Neural crest cell (in vitro differentiated cells): ENCODE results near the gene TNC. TPM values are rescaled to one million over a fixed set of nuclear protein-coding genes. Genes with fewer than 3 reads are reported as not detected.

Source experiments
- DNase-seq: peaks from one replicate; pipeline ENCODE4 v3.0.0; 2021; ENCODE audit warnings: low read depth, mixed read lengths, low spot score
- H3K27ac Mint-ChIP-seq: one replicate; pipeline ENCODE4 v1.8.0; 2021; ENCODE audit warnings: mild to moderate bottlenecking, mixed read lengths; ENCODE audit not compliant: unreplicated experiment
- H3K27me3 Mint-ChIP-seq: 2 replicates; pipeline ENCODE4 v1.8.0; 2021; ENCODE audit warnings: low read depth, mild to moderate bottlenecking, mixed read lengths
- H3K36me3 Mint-ChIP-seq: 2 replicates; pipeline ENCODE4 v1.8.0; 2021; ENCODE audit warnings: low read depth, mild to moderate bottlenecking, mixed read lengths
- H3K4me1 Mint-ChIP-seq: 2 replicates; pipeline ENCODE4 v1.8.0; 2021; ENCODE audit warnings: mixed read lengths
- H3K4me3 Mint-ChIP-seq: one replicate; pipeline ENCODE4 v1.8.0; 2021; ENCODE audit warnings: mild to moderate bottlenecking, mixed read lengths
- H3K9me3 Mint-ChIP-seq: 2 replicates; pipeline ENCODE4 v1.8.0; 2021; ENCODE audit warnings: mixed read lengths
- total RNA-seq: library from RNA; stranded (reverse); gene quantifications from 2 replicates; pipeline ENCODE4 v1.2.1, GENCODE V29; 2021
- TF ChIP-seq, protein P1 (sequence below): fragments of 200-600 bp; sonication (generic); conservative IDR thresholded peaks from 2 replicates; pipeline ENCODE4 v1.5.0; 2021; ENCODE audit warnings: antibody characterized with exemption, mild to moderate bottlenecking

Gene TNC
- total RNA-seq, 1 donor from 2014 or later, result 0.30 TPM

GRCh38 chr9:114995681-114996221 lies 122.2 kb downstream of the TNC start:
- peaks cover 12% of the 10 kb centered on the region for H3K27me3 Mint-ChIP-seq
- no peaks in the 10 kb centered on the region for H3K9me3 Mint-ChIP-seq
- no peaks in the 10 kb centered on the region for H3K36me3 Mint-ChIP-seq
- DNase-seq, result no peak
- no peak overlapping the region for H3K27ac Mint-ChIP-seq
- H3K4me1 Mint-ChIP-seq, result no peaks in the 10 kb centered on the region
- TF ChIP-seq, protein P1, sequence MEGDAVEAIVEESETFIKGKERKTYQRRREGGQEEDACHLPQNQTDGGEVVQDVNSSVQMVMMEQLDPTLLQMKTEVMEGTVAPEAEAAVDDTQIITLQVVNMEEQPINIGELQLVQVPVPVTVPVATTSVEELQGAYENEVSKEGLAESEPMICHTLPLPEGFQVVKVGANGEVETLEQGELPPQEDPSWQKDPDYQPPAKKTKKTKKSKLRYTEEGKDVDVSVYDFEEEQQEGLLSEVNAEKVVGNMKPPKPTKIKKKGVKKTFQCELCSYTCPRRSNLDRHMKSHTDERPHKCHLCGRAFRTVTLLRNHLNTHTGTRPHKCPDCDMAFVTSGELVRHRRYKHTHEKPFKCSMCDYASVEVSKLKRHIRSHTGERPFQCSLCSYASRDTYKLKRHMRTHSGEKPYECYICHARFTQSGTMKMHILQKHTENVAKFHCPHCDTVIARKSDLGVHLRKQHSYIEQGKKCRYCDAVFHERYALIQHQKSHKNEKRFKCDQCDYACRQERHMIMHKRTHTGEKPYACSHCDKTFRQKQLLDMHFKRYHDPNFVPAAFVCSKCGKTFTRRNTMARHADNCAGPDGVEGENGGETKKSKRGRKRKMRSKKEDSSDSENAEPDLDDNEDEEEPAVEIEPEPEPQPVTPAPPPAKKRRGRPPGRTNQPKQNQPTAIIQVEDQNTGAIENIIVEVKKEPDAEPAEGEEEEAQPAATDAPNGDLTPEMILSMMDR, result no peak
- H3K4me3 Mint-ChIP-seq, result no peak overlapping the region

GRCh38 chr9:114994768-114995167 lies 123.2 kb downstream of the TNC start:
- H3K4me3 Mint-ChIP-seq, result no peak overlapping the region
- H3K4me1 Mint-ChIP-seq, result no peaks in the 10 kb centered on the region
- TF ChIP-seq, protein P1, result no peak
- no peaks in the 10 kb centered on the region for H3K9me3 Mint-ChIP-seq
- DNase-seq, result no peak
- H3K27me3 Mint-ChIP-seq, result peaks cover 13% of the 10 kb centered on the region
- H3K27ac Mint-ChIP-seq, result no peak overlapping the region
- H3K36me3 Mint-ChIP-seq, result no peaks in the 10 kb centered on the region

- TF ChIP-seq, protein P1, result no peak
- Mint-ChIP-seq H3K4me1 (no peaks in the 10 kb centered on the region), H3K36me3 (no peaks in the 10 kb centered on the region), H3K27me3 (peaks cover 26% of the 10 kb centered on the region), H3K9me3 (no peaks in the 10 kb centered on the region), H3K4me3 (no peak overlapping the region), H3K27ac (no peak overlapping the region)
- DNase-seq, result no peak
These were observed 126.1 kb downstream of the TNC start for GRCh38 chr9:114991861-114992260.

DNA sequence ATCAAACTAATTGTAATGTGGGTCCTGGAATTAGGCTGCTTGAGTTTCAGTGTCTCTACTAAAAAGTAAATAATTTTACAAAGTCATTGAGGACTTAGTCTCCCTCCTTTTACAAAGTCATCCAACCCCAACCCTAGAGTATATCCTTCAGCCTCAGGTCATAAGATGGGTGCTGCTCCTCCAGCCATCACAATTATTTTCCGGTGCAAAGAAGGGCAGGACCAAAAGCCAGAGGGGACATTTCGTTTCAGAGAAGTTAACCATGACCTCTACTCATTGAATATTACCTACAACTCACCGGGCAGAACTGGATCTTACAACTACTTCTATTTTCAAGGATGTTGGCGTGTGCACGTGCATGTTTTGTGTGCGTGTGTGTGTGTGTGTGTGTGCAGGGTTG lies 127.1 kb downstream of the TNC start:
- TF ChIP-seq, protein P1, result no peak
- Mint-ChIP-seq H3K4me1 (no peaks in the 10 kb centered on the region), H3K36me3 (no peaks in the 10 kb centered on the region), H3K4me3 (no peak overlapping the region), H3K9me3 (no peaks in the 10 kb centered on the region), H3K27me3 (peaks cover 34% of the 10 kb centered on the region), H3K27ac (no peak overlapping the region)
- no peak for DNase-seq

DNA sequence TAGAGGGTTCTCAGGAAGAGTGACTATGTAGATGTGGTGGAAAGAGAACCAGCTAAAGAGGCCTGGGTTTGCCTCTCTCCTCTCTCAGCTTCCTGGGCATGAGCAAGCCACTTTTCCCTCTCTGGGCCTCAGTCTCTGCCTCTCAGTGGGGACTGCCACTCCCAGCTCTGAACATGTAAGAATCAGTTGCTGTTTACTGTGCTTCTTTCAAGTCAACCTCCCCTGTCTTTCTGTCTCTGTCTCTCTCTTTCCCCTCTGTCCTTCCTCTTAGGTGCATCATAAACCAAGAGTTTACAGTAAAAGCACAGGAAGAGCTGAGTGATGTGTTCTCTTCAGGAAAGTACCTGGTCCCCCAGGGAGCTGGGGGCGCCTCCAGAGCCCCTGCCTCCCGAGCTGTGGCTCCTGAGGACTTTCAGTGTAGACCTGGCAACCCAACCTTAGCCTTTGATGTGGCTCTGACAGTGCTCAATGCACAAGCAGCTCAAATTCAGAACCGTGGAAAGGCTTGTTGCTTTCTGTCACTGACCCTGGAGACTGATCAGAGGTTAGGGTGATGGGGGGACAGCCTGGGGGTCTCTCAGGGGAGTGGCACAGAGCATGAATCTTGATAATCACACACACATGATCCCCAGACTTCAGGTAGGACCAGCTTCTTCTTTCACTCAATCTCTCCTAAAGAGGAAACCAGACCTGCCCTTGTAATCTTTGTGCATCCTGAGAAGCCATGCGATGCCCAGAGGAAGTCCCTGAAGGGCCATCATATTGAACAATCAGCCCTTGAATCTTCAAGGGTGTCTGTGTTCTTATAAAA lies 128.2 kb downstream of the TNC start:
- Mint-ChIP-seq H3K36me3 (no peaks in the 10 kb centered on the region), H3K4me1 (no peaks in the 10 kb centered on the region), H3K4me3 (no peak overlapping the region), H3K27ac (no peak overlapping the region), H3K27me3 (peaks cover 34% of the 10 kb centered on the region), H3K9me3 (no peaks in the 10 kb centered on the region)
- TF ChIP-seq, protein P1, result no peak
- no peak for DNase-seq
